GM13977 (cell line): ENCODE data around the gene DACT1.

Source experiments
- DNase-seq: peaks from one replicate; pipeline ENCODE4 v3.0.0; 2012; ENCODE audit warnings: low spot score
- in situ Hi-C: fragments of 300-500 bp; cut with MboI; formaldehyde crosslinking; loops from one replicate; pipeline ENCODE4 v1.12.0; 2022; ENCODE audit warnings: low sequenced_read_pairs, low pct_unique_long_range_greater_than_20kb, mixed read lengths, inconsistent platforms; ENCODE audit not compliant: unreplicated experiment
- TF ChIP-seq, protein P1 (sequence below): IDR thresholded peaks from 2 replicates; pipeline ENCODE4 v1.5.1; 2012; ENCODE audit warnings: mild to moderate bottlenecking, control low read depth; ENCODE audit not compliant: insufficient read depth; ENCODE audit errors: extremely low read depth, missing control alignments

The DACT1 gene

GRCh38 chr14:58669556-58670200, 31.9 kb downstream of the DACT1 start:
- DNase-seq, result no peak
- in situ Hi-C loops, result no loop called here
- TF ChIP-seq, protein P1, sequence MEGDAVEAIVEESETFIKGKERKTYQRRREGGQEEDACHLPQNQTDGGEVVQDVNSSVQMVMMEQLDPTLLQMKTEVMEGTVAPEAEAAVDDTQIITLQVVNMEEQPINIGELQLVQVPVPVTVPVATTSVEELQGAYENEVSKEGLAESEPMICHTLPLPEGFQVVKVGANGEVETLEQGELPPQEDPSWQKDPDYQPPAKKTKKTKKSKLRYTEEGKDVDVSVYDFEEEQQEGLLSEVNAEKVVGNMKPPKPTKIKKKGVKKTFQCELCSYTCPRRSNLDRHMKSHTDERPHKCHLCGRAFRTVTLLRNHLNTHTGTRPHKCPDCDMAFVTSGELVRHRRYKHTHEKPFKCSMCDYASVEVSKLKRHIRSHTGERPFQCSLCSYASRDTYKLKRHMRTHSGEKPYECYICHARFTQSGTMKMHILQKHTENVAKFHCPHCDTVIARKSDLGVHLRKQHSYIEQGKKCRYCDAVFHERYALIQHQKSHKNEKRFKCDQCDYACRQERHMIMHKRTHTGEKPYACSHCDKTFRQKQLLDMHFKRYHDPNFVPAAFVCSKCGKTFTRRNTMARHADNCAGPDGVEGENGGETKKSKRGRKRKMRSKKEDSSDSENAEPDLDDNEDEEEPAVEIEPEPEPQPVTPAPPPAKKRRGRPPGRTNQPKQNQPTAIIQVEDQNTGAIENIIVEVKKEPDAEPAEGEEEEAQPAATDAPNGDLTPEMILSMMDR, result no peak

DNA sequence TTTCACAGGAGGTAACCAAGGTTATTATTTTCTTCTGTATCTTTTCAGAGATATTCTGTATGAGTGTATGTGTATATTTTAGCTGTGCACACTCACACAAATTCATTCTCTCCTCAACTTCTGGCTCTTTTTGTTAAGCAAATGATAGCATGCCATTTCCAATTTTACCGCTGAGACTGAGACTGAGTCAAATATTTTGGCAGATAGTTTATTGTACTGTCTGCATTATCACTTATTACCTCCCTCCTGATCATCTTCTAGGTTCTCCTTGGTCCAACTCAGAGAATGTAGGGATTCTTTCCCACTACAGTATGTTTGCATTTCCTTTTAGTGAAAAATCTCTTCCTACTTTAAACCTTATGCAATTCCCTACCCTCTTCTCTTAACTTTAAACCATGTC, 33.3 kb downstream of the DACT1 start:
- no peak for DNase-seq
- in situ Hi-C loops, result no loop called here
- TF ChIP-seq, protein P1, result no peak

DNA sequence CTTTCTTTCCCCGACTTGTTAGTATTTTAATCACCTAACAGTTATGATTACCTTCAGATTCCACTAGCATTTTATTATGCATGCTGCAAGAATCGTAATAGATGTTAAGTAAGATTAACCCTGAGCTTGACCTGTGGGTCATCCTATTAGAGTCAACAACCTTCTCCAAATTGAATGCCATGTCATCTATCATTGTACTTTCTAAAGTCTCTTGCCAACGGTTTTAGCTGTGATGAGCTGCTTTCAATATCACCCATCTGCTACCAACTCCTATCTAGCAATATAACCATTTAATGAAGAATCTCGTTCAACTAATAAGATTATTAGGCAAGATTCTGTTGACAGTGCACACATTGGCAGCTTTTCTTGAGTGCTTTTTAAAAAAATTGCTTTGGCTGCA, 33.7 kb downstream of the DACT1 start:
- in situ Hi-C loops, result no loop called here
- TF ChIP-seq, protein P1, result no peak
- DNase-seq, result no peak

- no peak for DNase-seq
- in situ Hi-C loops, result no loop called here
- TF ChIP-seq, protein P1, result no peak
Observed at GRCh38 chr14:58673722-58674121, 36.0 kb downstream of the DACT1 start.

DNA sequence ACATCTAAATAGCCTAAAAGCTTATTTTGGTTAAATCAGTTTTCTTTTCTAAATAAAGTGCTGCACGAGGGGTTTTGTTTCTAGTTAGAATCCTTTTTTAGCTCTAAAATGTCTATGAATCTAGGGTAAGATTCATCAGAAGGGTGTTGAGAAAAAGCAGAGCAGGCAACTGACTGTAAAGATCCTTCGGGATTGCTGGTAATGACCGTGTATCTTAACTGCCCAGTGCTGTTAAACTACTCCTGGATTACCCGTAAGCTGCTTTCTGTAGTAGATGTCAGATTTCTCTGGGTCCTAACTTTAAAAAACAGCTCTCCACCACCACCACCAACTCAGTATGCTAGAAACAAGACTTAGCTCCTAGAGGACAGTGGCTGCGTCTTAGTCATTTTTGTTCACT, 39.2 kb downstream of the DACT1 start:
- no peak for DNase-seq
- in situ Hi-C loops, result no loop called here

GRCh38 chr14:58677517-58677916, 39.8 kb downstream of the DACT1 start:
- TF ChIP-seq, protein P1, result no peak
- in situ Hi-C loops, result no loop called here
- DNase-seq, result no peak

More for the DNA sequence above, 39.2 kb downstream of the DACT1 start:
- TF ChIP-seq, protein P1, result no peak
